HG02763 (cell line): Measurements from ENCODE around the gene AIP.
A peak's percentile ranks its signal among the peaks of the same experiment; 100 is the strongest.

ENCODE experiments used
- ATAC-seq: cut with Tn5 transposase; IDR thresholded peaks from one replicate; pipeline ENCODE4 v1.9.1; 2021; ENCODE audit warnings: mild to moderate bottlenecking, moderate library complexity; ENCODE audit not compliant: unreplicated experiment

Gene AIP

DNA sequence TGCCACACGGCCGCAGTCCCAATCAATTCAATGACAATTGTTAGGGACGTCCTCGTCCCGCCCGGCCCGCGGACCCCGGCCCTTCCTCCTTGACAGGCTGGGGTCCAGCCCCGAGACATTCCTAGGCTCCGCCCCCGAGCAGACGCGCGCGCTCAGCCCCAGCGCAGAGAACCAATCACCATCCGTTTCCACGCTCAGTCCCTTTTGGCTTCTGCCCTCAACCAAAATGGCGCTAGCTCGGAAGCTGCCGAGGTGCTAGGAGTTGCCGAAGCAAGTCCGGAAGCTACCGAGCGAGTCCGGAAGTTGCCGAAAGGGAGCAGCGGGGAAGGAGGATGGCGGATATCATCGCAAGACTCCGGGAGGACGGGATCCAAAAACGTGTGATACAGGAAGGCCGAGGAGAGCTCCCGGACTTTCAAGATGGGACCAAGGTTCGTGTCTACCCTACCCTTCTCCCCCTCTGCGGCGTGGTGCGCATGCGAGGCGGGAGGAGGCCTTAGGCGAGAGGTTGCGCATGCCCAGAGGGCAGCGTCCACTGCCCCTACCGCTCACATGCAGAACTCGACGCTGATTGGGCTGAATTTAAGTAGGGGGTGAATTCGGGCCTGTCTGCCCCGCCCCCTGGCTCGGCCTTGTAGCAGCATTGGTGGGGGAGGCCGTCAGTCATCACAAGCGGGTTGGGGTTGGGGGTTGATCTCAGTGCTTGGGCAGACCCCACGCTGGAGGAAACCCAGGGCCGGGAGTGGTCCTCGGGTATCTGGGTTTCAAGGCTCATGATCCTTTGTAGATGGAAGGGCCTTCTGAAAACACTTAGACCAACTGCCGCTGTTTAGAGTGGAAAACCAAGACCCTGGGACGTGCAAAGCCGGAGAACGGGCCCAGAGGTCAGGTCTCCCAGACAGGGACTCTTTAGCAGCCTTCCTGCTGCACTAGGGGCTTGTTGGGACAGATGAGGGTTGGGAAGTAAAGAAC, at the start of gene AIP:
AIP (plus strand) TSS at position 200 of the 972 bp plus-strand sequence; CDS start at position 333, 133 bp downstream.
- peak; percentile 64 for ATAC-seq

DNA sequence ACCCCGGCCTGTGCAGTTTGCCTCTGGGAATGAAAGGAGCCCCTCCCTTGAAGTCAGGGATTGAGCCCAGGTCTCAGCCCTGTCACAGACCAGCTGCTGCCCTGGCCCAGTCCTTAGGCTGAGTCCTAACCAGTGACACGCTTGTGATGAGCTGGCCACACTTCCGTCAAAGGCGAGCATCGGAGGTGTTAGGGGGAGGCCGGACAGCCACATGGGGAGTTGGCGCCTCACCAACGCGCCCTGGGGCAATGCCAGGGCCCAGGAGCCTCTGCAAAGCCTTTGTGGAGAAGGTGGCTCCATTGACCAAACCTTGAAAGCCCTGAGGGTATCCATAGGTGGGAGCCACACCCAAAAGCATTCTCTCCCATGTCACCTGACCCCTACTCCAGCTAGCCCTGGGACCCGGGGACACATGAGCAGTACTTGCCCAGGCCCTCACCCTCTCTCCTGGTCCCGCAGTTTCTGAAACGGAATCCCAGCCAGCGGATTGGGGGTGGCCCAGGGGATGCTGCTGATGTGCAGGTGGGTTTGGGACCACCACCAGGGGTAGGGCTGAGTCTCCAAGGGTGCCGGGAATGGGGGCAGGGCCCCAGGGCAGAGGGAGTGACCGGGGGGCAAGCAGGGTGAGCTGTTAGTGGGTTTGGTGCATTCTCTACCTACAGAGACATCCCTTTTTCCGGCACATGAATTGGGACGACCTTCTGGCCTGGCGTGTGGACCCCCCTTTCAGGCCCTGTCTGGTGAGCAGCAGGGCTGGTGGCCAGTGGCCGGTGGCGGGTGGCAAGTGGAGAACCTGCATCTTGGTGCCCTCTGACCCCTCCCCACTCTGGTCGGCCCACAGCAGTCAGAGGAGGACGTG, 49.1 kb upstream of the AIP start:
- ATAC-seq = no peak

DNA sequence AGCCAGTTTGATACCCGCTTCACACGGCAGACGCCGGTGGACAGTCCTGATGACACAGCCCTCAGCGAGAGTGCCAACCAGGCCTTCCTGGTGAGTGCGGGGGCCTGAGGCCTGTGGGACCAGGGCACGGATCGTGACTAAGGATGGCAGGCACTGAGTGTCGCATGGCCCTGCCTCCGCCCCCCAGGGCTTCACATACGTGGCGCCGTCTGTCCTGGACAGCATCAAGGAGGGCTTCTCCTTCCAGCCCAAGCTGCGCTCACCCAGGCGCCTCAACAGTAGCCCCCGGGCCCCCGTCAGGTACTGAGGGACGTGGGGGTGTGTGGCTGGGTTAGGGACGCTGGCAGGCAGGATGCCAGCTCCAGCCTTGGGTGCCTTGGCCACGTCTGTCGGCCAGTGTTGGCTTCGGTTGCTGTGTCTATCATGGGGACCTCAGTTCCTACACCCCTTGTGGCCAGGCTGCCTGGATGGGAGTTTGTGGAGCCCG, 48.4 kb upstream of the AIP start:
- ATAC-seq = no peak

DNA sequence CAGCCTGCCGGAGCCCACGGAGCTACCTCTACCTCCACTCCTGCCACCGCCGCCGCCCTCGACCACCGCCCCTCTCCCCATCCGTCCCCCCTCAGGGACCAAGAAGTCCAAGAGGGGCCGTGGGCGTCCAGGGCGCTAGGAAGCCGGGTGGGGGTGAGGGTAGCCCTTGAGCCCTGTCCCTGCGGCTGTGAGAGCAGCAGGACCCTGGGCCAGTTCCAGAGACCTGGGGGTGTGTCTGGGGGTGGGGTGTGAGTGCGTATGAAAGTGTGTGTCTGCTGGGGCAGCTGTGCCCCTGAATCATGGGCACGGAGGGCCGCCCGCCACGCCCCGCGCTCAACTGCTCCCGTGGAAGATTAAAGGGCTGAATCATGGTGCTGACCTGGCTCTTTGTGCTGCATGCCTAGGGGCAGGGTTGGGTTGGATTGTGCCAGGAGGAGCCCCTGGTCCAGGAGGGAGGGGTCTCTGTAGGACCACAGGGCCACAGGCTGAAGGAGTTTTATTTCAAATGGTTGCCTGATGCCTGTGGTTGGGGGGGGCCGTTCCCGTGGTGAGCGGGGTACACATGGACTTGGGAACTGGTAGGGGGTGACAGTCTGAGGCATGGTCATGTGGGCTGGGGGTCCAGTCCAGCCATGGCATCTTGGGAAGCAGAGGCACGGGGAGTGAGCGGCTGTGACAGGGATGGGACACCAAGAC, 47.6 kb upstream of the AIP start:
- no peak for ATAC-seq

DNA sequence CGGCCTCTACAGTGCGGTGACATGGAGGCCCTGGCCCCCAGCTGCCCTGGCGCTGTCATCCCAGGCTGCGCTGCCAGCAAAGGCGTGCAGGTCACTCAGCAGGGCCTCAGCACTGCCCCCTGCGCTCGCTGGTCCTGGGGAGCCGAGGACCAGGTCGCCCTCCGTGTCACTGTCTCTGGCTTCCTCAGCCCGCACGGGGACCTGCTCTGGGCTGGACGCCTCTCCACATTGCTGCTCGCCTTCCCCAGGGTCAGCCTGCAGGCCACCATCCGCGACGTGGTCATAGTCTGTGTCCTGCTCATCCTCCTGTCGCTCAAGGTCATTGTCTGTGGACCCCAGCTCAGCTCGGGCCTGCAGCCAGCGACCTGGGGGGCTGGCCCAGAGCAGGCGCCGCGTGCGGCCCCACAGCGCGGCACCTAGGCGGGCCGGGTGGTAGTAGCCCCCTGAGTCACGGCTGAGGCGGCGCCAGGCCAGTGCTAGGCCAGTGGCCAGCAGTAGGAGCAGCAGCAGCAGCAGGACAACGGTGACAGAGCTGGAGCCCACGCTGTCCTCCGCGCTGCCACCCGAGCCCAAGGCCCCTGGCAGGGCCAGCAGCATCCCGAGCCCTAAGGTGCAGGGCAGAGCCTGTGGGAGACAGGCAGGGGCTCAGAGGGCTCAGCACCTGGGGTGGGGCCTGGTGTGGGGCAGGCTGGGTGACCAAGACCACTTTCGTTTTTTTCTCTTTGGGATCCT, 46.9 kb upstream of the AIP start:
- no peak for ATAC-seq

DNA sequence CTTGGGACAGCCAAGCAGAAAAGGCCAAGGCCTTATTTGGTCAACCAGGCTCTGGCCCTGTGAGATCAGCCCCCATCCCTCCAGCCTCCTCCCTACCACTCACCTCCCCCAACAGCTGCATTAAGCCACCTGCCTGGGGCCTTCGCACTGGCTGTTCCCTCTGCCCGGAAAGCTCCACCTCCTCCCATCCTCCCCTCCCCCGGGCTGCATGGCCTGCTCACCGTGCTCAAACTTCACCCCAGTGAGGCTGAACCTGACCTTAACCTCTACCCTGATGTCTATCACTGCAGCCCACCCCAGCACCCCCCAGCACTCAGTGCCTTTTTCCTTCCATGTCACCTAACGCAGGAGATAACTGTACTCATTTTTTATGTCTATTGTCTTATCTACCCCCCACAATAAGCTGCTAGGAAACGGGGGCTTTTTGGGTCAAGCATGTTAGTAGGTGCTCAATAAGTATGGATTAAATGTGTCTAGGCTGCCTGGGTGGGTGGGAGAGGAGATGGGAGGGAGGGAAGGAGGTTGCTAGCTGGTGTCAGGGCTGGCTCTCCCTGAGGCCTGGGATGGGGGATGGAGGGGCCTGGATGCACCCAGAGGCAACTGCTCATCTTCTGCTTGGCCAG, 46.3 kb upstream of the AIP start:
- ATAC-seq = peak; percentile 27

DNA sequence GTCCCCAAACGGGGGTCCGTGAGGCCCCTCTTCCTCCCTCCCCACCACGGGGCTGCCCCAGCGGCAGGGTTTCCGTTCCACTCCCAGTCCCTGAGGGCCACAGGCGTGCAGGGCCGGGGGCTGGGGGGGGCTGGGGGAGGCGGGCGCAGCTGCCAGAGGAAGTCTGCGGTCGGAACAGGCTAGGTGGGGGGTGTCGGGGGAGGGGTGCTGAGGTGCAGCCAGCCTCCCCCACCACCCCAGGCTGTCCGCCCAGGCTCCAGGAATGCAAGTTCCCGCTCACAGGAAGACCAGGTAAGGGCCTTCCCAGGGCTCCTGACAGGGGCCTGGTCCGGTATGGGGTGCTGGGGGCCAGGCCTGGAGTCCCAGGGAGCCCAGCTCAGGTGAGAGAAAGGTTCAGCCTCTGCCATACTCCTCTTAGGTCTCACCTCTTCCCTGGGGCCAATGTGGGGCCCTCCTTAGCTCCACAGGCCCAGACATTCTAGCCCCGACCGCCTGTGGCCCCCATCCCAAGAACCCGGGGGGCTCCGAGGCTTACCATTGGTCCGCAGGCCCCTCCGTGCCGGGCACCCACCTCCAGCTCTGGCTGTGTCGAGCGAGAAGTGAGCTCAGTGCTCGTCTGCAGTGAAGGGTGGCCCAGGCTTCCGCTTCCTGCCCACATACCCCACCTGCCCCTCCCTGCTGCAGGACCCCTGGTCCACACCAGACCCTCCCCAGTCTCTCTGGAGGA, 45.6 kb upstream of the AIP start, which contains the start of gene PTPRCAP:
PTPRCAP (minus strand) TSS at position 601 of the 727 bp plus-strand sequence; CDS start at position 538, 63 bp downstream.
- ATAC-seq = no peak

DNA sequence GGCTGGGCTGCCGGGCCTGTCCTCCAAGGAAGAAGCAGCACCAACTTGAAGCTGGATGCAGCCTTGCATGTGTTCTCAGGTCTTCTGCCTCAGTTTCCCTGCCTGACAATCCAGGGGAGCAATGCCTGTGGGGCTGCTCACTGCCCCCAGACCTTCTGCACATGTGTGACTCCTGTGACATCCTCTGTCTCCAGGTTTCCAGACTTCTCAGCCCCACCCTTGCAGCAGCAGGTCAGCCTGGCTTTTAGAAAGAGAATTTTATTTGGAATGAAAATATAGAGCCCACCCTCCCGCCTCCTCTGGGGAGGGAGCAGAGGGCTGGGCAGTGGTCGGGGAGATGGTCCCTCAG, 45.0 kb upstream of the AIP start:
- no peak for ATAC-seq

DNA sequence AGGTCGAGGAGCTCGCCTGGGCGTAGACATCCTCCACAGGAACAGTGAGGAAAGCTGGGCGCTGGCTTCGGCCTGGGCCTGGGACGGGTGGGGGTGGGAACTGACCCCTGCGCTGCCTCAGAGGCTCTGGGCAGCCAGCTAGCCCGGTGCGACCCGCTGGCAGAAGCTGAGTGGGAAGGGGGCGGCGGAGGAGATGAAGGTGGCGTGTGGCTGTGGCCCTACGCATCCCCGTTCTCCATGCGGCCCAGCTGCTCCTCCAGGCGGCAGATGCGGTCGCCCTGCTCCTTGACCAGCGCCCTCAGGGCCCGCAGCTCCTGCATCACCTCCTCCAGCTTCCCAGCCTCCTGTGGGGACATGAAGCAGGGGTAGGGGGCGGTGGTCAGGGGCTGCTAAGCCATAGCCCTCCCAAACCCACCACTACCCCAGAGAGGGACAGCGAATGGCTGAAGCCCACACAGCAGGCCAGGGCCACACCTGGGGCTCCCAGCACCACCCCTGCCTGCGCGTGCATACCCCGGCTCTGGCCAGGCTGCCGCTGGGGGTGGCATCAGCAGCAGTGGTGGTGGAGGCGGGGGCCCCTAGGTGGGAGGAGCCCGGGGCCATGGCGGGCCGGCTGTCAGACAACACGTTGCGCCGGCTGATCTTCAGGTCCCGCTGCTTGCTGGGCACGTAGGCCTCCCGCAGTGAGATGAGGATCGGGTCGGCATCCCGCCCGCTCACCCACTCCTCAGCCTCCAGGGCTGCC, 44.5 kb upstream of the AIP start:
- ATAC-seq = no peak

DNA sequence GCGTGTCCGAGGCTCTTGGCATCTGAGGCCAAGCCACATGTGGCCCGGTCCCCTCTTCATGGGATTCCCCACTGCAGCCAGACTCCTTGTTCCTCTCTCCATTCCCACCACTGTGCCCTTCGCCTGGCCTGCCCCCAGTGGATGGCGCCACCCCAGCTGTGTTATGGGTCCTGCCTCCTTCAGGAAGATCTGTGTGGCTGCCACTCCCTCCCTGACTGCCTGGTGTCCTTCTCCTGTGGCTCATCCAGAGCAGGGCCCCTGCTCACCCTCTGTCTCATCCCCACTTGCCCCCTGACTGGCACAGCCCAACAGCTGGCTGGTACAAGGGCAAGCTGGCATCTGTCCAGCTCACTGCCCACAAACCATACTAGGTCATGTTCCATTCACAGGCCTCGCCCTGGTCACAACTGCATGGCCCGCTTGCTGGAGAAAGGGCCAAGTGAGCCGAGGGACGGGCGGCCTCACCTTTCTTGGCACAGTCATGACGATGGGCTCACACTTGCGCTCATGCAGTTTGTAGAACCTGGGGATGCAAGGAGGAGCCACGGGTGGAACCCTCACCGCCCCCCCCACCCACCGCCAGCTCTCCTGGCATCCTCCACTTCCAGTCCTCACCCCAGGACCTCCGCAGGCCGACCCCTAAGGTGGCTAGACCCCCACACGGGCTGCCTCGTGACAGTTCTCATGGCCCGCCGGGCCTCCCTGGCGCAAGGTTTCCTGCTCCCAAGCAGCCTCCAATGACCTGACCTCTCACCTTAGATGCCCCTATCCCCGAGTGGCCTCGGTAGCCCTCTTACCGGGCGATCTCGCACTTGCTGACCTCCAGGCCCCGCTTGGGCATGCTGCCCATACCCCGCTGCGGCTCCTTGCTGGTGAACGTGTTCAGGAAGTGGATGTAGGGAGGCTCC, 43.3 kb upstream of the AIP start:
- ATAC-seq = no peak

DNA sequence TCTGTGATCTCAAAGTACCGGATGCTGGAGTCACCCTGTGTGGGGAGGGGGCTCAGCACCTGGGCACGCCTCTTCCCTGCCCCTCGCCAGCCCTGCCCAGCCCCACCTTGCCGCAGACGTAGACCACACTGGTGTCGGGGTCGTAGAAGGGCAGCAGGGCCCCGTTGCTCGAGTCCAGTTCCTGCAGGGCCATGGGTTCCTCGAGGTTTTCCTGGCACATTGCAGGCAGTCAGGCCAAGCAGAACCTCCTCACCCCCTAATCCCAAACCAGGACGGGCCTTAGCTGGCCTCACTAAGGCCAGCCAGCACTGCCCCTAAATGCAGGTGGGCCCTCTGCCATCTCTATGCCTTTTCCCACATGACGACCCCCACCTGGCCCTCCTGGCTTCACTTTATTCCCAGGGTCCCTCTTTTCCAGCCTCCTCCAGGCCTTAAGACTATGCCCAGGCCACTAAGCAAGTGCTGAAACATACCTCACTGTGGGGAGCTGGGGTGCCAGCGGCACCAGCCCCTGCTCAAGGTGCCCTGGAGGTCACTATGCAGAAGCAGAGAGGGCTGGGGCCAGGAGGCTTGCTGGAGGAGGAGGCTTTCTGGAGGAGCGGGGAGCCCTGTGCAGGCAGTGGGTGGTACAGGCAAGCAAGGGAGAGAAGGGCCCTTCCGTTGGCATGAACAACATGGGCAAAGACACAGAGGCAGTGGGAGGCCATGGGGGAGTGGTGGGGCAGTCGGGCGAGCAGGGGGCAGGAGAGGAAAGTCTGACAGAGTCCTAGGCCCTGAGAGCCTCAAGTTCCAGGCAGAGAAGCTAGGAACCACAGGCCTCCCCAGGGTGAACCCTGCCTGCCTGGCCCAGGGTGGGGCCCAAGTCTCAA, 42.4 kb upstream of the AIP start:
- ATAC-seq = no peak

DNA sequence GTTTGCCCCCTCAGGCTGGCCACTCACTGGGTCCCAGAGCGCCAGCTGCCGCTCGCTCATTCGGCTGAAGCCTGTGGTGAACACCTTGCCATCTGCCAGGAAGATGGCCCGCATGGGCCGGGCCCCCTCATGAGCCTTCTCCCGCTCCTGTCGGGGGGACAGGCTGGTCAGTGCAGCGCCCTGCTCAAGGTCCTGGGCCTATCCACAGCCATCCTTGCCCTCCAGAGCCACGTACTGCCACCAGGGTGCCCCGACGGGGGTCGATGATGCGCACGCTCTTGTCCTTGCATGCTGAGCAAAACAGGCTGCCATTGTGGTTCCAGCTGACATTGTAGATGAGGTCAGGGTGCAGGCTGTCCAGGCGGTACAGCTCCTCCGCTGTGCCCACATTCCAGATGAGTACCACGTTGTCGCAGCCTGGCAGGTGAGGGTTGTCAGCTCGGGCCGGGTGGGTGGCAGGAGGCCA, 41.7 kb upstream of the AIP start:
- no peak for ATAC-seq

DNA sequence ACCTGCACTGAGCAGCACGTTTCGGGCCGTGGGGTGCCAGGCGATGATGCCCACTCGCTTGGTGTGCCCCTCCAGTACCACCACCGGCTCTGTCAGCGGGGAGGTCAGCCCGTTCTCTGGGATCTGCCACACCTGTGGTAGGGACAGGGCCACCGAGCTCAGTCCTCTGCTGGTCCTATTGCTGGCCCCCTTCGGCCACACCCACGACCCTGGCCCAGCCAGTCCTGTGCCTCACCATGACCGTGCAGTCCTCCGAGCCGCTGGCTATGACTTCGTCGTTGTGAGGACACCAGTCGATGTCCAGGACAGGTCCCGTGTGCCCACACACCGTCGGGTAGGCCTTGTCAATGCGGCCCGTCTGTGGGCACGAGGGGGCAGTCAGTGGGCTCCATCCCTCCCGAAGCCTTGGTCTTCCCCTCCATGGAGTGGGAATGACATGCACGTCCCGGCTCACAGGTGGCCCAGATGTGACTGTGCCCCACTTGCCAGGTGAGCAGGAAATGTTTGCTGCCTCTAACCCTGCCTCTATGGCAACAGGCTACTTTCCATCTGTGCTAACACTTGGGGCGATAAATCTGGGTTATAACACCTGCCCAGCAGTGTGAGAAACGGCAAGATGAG, 41.0 kb upstream of the AIP start:
- ATAC-seq = no peak

DNA sequence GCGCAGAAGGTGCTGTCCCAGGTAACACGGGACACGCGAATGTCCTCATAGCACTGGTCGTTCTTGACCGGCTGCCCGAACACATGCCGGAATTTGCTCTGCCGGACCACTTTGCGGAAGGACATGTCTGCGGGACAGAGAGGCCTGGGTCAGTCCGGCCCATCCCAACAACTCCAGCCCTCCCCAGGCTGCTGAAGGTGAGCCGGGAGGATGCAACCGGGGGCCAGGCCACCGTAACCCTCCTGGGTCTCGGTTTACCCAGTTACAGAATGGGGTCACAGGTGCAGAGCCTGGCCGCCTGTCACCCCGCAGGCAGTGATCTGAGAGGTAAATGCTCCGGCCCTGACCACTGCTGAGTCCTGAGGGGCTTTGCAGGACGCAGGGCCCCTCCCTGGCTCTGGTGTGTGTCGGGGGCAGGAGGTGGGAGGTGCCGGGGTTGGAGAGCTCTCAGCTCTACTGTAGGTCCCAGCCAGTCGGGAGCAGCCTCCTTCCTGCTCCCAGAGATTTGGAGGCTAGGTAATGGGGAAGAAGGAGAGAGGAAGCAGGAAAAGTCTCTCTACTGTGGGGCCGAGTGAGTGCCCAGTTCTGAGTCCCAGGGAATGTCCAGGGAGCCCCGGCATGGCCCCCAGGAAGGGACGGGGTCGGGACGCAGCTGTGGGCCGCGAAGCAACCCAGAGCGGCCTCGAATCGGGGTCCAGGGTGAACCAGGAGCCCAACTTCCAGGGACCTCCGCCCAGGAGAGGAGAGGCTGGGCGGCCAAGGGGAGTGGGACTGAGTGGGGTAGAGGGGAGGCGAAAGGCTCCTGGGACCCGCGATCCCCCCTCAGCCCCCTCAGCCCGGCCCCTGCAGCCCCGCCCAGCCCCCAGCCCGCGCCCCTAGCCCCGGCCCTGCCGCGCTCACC, 40.1 kb upstream of the AIP start:
- ATAC-seq = no peak

DNA sequence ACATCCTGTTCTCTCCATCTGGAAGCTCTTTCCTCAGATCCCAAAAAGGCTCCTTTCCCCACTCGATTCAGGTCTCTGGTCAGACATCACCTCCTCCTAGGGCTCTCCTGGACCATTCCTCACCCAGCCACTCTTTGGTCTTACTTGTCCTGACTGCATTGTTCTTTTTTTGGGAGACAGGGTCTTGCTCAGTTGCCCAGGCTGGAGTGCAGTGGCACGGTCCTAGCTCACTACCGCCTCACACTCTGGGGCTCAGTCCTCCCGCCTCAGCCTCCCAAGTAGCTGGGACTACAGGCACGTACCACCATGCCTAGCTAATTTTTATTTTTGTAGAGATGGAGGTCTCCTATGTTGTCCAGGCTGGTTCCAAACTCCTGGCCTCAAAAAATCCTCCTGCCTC, 37.3 kb upstream of the AIP start:
- ATAC-seq = no peak
